ENCODE results near the gene C12orf57. TPM values are rescaled to one million over a fixed set of nuclear protein-coding genes. Genes with fewer than 3 reads are reported as not detected.

The C12orf57 gene
- total and polyA plus RNA-seq, 2 of the 13 experiments (the other 11 are each of a cell fraction or from before 2014, with no cell fraction given): 84.0 to 287 TPM

- Histone ChIP-seq H3K4me2 (ENCODE audit: low read depth, low read length) (no peak overlapping the region), H3K4me1 (ENCODE audit: insufficient read depth, low read length) (peaks cover 5% of the 10 kb centered on the region; the same call in 1 of the 2 replicates), H3K27me3 (ENCODE audit: control insufficient read depth in 1 of 2, insufficient read depth in 2 of 2, low read length in 2 of 2) (no peaks in the 10 kb centered on the region), H4K20me1 (ENCODE audit: insufficient read depth, low read length) (no peaks in the 10 kb centered on the region), H3K9me3 (ENCODE audit: low read length) (no peaks in the 10 kb centered on the region), H3K9ac (ENCODE audit: insufficient read depth, low read depth, low read length) (no peak overlapping the region), H3K36me3 (replicated peaks in 1 of 2; ENCODE audit: control insufficient read depth in 1 of 2, insufficient read depth in 2 of 2, low read length in 2 of 2) (no peaks in the 10 kb centered on the region; a peak in 1 of 5 replicates), H3K27ac (ENCODE audit: extremely low read length, insufficient read depth, low read length) (no peak overlapping the region), H2AFZ (ENCODE audit: low read length) (no peak overlapping the region), H3K79me2 (ENCODE audit: insufficient read depth, low read length) (no peaks in the 10 kb centered on the region), H3K4me3 (replicated peaks in 1 of 3; ENCODE audit: insufficient read depth in 1 of 3, low read depth in 2 of 3, low read length in 3 of 3) (no peak overlapping the region)
- BruUV-seq (replicated peaks): no TSS peak
- FAIRE-seq: no peak
- intact Hi-C loops (cut with micrococcal nuclease; ENCODE audit: unreplicated experiment): no loop called here
- ChIA-PET CTCF (ENCODE audit: low intra/inter-chr PET ratio, low total read pairs) (no interaction called here), POLR2A (no interaction called here)
- TF ChIP-seq MLX (CRISPR knock-in tag; IDR thresholded peaks at IDR 0.05) (no peak), SIN3B (IDR thresholded peaks at IDR 0.05; ENCODE audit: low read length) (no peak), NKX3-1 (CRISPR knock-in tag; IDR thresholded peaks at IDR 0.05) (no peak), CCDC6 (CRISPR knock-in tag; IDR thresholded peaks at IDR 0.05) (no peak), PRPF4 (IDR thresholded peaks at IDR 0.05; ENCODE audit: low read depth, low read length, poor library complexity, severe bottlenecking) (no peak), KLF15 (CRISPR knock-in tag; IDR thresholded peaks at IDR 0.05; ENCODE audit: borderline replicate concordance) (no peak), ZFX (CRISPR knock-in tag; IDR thresholded peaks at IDR 0.05; ENCODE audit: low read depth) (no peak), ZNF33B (CRISPR knock-in tag; IDR thresholded peaks at IDR 0.05) (no peak), ZKSCAN8 (CRISPR knock-in tag; IDR thresholded peaks at IDR 0.05; ENCODE audit: borderline replicate concordance) (no peak), ZBTB21 (CRISPR knock-in tag; IDR thresholded peaks at IDR 0.05) (no peak), SP4 (CRISPR knock-in tag; IDR thresholded peaks at IDR 0.05) (no peak), HOXA5 (CRISPR knock-in tag; IDR thresholded peaks at IDR 0.05) (no peak), ZNF382 (CRISPR knock-in tag; IDR thresholded peaks at IDR 0.05; ENCODE audit: borderline replicate concordance) (no peak)
- no peak for ATAC-seq
- in situ Hi-C loops (cut with HindIII; ENCODE audit: extremely low pct_ligation_motif_present, low pct_unique_long_range_greater_than_20kb): no loop called here
- WGBS (ENCODE audit: low lambda C conversion rate): 89% methylated on average over 15 of the region's 15 CpGs
- DNase-seq (ENCODE audit: low spot score): no peak
These were observed 9.1 kb downstream of the C12orf57 start for GRCh38 chr12:6952863-6953441.
